H1 (cell line): ENCODE measurements around the gene ASAP2. TPM values are rescaled to one million over a fixed set of nuclear protein-coding genes. Genes with fewer than 3 reads are reported as not detected.

ENCODE experiments used
- CHD1 ChIP-seq: IDR thresholded peaks from 2 replicates; pipeline ENCODE4 v1.6.1; 2012; ENCODE audit warnings: low read depth, low read length, improper control_type of control experiment
- EGR1 ChIP-seq: IDR thresholded peaks from 2 replicates; pipeline ENCODE4 v1.6.1; 2011; ENCODE audit warnings: low read depth, low read length, borderline replicate concordance
- MAX ChIP-seq: IDR thresholded peaks from 2 replicates; pipeline ENCODE4 v1.6.1; 2012; ENCODE audit warnings: inconsistent platforms
- SIX5 ChIP-seq: IDR thresholded peaks from 2 replicates; pipeline ENCODE4 v1.6.1; 2011; ENCODE audit warnings: mild to moderate bottlenecking, low read depth, low read length
- SP4 ChIP-seq: IDR thresholded peaks from 2 replicates; pipeline ENCODE4 v1.6.1; 2012; ENCODE audit warnings: low read length, inconsistent platforms
- TBP ChIP-seq: IDR thresholded peaks from 2 replicates; pipeline ENCODE4 v1.6.1; 2011; ENCODE audit warnings: low read depth, low read length, improper control_type of control experiment
- ZNF274 ChIP-seq: IDR thresholded peaks from 2 replicates; pipeline ENCODE4 v1.7.0; 2012; ENCODE audit warnings: low read length, borderline replicate concordance; ENCODE audit errors: extremely low read depth
- polyA plus RNA-seq, 7 experiments: library from polyadenylated mRNA; depleted of rRNA in 3 of 7; stranded (reverse) in 5 of 7; unstranded in 2 of 7; fragments of >200 nt in 5 of 7; fragments of 200-250 nt in 2 of 7; gene quantifications; 1 replicate in 5 of 7; 2 replicates in 1 of 7; 4 replicates in 1 of 7; pipeline versions ENCODE4 v1.2.1 to v1.2.3, GENCODE V29; 2011 to 2013; ENCODE audit warnings: missing spikeins in 2 of 7, mixed read lengths in 2 of 7
- total RNA-seq: library from RNA; stranded (reverse); fragmentation: NEBNext Ultra II Directional; extraction: Animal tissue kit (Norgen Biotek cat#: 25700); gene quantifications from 2 replicates; pipeline ENCODE4 v1.2.1, GENCODE V29; 2021
- TF ChIP-seq, protein P1 (sequence below): fragments of 300-600 bp; sonication (generic); IDR thresholded peaks from 2 replicates; pipeline ENCODE4 v1.7.1; 2012; ENCODE audit warnings: low read length, moderate library complexity, mild to moderate bottlenecking, inconsistent platforms; ENCODE audit not compliant: insufficient replicate concordance

ASAP2 gene
- total and polyA plus RNA-seq, 2 of the 8 experiments (the other 6 are each of a cell fraction or from before 2014, with no cell fraction given) = 10.2 to 18.7 TPM

GRCh38 chr2:9235147-9236044, 28.8 kb downstream of the ASAP2 start (continued):
- TF ChIP-seq, protein P1, sequence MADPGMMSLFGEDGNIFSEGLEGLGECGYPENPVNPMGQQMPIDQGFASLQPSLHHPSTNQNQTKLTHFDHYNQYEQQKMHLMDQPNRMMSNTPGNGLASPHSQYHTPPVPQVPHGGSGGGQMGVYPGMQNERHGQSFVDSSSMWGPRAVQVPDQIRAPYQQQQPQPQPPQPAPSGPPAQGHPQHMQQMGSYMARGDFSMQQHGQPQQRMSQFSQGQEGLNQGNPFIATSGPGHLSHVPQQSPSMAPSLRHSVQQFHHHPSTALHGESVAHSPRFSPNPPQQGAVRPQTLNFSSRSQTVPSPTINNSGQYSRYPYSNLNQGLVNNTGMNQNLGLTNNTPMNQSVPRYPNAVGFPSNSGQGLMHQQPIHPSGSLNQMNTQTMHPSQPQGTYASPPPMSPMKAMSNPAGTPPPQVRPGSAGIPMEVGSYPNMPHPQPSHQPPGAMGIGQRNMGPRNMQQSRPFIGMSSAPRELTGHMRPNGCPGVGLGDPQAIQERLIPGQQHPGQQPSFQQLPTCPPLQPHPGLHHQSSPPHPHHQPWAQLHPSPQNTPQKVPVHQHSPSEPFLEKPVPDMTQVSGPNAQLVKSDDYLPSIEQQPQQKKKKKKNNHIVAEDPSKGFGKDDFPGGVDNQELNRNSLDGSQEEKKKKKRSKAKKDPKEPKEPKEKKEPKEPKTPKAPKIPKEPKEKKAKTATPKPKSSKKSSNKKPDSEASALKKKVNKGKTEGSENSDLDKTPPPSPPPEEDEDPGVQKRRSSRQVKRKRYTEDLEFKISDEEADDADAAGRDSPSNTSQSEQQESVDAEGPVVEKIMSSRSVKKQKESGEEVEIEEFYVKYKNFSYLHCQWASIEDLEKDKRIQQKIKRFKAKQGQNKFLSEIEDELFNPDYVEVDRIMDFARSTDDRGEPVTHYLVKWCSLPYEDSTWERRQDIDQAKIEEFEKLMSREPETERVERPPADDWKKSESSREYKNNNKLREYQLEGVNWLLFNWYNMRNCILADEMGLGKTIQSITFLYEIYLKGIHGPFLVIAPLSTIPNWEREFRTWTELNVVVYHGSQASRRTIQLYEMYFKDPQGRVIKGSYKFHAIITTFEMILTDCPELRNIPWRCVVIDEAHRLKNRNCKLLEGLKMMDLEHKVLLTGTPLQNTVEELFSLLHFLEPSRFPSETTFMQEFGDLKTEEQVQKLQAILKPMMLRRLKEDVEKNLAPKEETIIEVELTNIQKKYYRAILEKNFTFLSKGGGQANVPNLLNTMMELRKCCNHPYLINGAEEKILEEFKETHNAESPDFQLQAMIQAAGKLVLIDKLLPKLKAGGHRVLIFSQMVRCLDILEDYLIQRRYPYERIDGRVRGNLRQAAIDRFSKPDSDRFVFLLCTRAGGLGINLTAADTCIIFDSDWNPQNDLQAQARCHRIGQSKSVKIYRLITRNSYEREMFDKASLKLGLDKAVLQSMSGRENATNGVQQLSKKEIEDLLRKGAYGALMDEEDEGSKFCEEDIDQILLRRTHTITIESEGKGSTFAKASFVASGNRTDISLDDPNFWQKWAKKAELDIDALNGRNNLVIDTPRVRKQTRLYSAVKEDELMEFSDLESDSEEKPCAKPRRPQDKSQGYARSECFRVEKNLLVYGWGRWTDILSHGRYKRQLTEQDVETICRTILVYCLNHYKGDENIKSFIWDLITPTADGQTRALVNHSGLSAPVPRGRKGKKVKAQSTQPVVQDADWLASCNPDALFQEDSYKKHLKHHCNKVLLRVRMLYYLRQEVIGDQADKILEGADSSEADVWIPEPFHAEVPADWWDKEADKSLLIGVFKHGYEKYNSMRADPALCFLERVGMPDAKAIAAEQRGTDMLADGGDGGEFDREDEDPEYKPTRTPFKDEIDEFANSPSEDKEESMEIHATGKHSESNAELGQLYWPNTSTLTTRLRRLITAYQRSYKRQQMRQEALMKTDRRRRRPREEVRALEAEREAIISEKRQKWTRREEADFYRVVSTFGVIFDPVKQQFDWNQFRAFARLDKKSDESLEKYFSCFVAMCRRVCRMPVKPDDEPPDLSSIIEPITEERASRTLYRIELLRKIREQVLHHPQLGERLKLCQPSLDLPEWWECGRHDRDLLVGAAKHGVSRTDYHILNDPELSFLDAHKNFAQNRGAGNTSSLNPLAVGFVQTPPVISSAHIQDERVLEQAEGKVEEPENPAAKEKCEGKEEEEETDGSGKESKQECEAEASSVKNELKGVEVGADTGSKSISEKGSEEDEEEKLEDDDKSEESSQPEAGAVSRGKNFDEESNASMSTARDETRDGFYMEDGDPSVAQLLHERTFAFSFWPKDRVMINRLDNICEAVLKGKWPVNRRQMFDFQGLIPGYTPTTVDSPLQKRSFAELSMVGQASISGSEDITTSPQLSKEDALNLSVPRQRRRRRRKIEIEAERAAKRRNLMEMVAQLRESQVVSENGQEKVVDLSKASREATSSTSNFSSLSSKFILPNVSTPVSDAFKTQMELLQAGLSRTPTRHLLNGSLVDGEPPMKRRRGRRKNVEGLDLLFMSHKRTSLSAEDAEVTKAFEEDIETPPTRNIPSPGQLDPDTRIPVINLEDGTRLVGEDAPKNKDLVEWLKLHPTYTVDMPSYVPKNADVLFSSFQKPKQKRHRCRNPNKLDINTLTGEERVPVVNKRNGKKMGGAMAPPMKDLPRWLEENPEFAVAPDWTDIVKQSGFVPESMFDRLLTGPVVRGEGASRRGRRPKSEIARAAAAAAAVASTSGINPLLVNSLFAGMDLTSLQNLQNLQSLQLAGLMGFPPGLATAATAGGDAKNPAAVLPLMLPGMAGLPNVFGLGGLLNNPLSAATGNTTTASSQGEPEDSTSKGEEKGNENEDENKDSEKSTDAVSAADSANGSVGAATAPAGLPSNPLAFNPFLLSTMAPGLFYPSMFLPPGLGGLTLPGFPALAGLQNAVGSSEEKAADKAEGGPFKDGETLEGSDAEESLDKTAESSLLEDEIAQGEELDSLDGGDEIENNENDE = no peak
- TF ChIP-seq EGR1 (no peak), ZNF274 (no peak), SIX5 (no peak), TBP (no peak), MAX (no peak), SP4 (no peak), CHD1 (no peak)
